Motor neuron (in vitro differentiated cells): ENCODE measurements around the gene C2CD2. TPM values are rescaled to one million over a fixed set of nuclear protein-coding genes. Genes with fewer than 3 reads are reported as not detected.

Source experiments
- ATAC-seq, 8 experiments: fragments of 200-7000 bp; cut with Tn5 transposase; replicated peaks in 6 of 8; 2 replicates each; pipeline ENCODE4 v1.8.0; 2021; ENCODE audit warnings: mild to moderate bottlenecking in 8 of 8, moderate library complexity in 8 of 8
- H3K27ac ChIP-seq, 2 donors: fragments of 250-450 bp; sonication (Bioruptor Pico); 2 replicates each; pipeline ENCODE4 v1.9.0; 2021; ENCODE audit warnings: antibody characterized with exemption in 2 of 2, mild to moderate bottlenecking in 2 of 2, moderate library complexity in 1 of 2
- H3K4me1 ChIP-seq, 2 donors: fragments of 250-450 bp; sonication (Bioruptor Pico); replicated peaks in 1 of 2; 2 replicates each; pipeline ENCODE4 v1.6.1; 2021; ENCODE audit warnings: antibody characterized with exemption in 2 of 2, mild to moderate bottlenecking in 2 of 2, moderate library complexity in 1 of 2
- H3K4me3 ChIP-seq, 5 donors: fragments of 250-450 bp; sonication (Bioruptor Pico); 2 replicates each; pipeline ENCODE4 v1.9.0; 2021; ENCODE audit warnings: antibody characterized with exemption in 5 of 5, mild to moderate bottlenecking in 5 of 5, moderate library complexity in 4 of 5
- WGBS, 10 experiments: fragments of 450-650 bp; shearing (Covaris generic); methylation state at CpG; one replicate each; pipeline ENCODE4 v1.0.0; 2022; 5-methylcytosine and 5-hydroxymethylcytosine counted together
- in situ Hi-C, 9 experiments: fragments of 400-800 bp; cut with MboI; loops; one replicate each; pipeline ENCODE4 v1.15.0; 2021; ENCODE audit warnings: low sequenced_read_pairs in 9 of 9, low pct_unique_long_range_greater_than_20kb in 2 of 9; ENCODE audit not compliant: unreplicated experiment in 9 of 9
- total RNA-seq, 8 experiments: library from RNA; unstranded; fragments of 300-600 nt; gene quantifications; 2 replicates each; pipeline versions ENCODE4 v1.2.3 to v1.2.4, GENCODE V29; 2022

The C2CD2 gene
- total RNA-seq, 8 experiments from 2014 or later, result 3.5 to 22.3 (median 6.6) TPM

- H3K4me1 ChIP-seq, result peaks cover 4 to 8% of the 10 kb centered on the region in 2 donors
- in situ Hi-C loops, result loop anchor here in 1 of 9 experiments (25.0 kb wide), 1 partner anchor 91 kb away; no protein-coding TSS in a partner anchor
- no peak overlapping the region for H3K4me3 ChIP-seq
- ATAC-seq, result no peak
- H3K27ac ChIP-seq, result no peak overlapping the region
- WGBS, 10 experiments, result 0 to 79% (median 67%) methylated on average over 1 to 7 of the region's 23 CpGs; no CpG with 5 or more reads in 2 of the 10 experiments
Observed at GRCh38 chr21:41903559-41904351, 50.1 kb downstream of the C2CD2 start.

- H3K4me1 ChIP-seq, result peaks cover 8% of the 10 kb centered on the region in 2 donors
- in situ Hi-C loops, result loop anchor here in 1 of 9 experiments (25.0 kb wide), 1 partner anchor 91 kb away; no protein-coding TSS in a partner anchor
- WGBS, 10 experiments, result 40 to 100% (median 95%) methylated on average over 1 to 6 of the region's 8 CpGs; no CpG with 5 or more reads in 4 of the 10 experiments
- H3K27ac ChIP-seq, result no peak overlapping the region
- H3K4me3 ChIP-seq, result no peak overlapping the region
- no peak for ATAC-seq
Observed at GRCh38 chr21:41902946-41903345, 50.9 kb downstream of the C2CD2 start.

- no peak overlapping the region for H3K4me3 ChIP-seq
- no peak for ATAC-seq
- no peak overlapping the region for H3K27ac ChIP-seq
- in situ Hi-C loops, result loop anchor here in 1 of 9 experiments (25.0 kb wide), 1 partner anchor 89 kb away; no protein-coding TSS in a partner anchor
- peaks cover 8 to 12% of the 10 kb centered on the region in 2 donors for H3K4me1 ChIP-seq
- 69 to 100% (median 80%) methylated on average over 1 to 3 of the region's 3 CpGs for WGBS, 10 experiments
Observed at GRCh38 chr21:41901782-41902181, 52.0 kb downstream of the C2CD2 start.

DNA sequence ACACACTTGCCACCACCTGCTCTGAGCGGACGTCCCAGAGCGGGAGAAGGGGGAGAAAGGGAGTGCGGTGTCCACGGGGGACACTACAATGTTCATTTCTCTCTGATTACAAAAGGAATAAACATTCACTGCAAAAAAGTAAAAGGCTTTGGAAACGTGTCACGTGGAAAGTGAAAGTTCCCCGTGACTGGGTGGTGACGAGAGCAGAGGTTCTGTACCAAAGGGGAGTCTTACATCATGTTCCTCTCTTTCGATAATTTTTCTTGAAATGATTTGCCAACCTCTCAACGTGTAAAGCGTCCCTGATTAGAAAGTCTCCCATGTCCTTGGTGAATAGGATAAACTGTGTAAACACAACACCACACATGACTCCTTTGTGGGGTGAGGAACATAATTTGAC is 52.7 kb downstream of the C2CD2 start:
- Histone ChIP-seq H3K4me3 (no peak overlapping the region), H3K4me1 (peaks cover 8 to 12% of the 10 kb centered on the region in 2 donors), H3K27ac (no peak overlapping the region)
- in situ Hi-C loops, result loop anchor here in 1 of 9 experiments (25.0 kb wide), 1 partner anchor 89 kb away; no protein-coding TSS in a partner anchor
- 84 to 98% (median 91%) methylated on average over 4 to 10 of the region's 12 CpGs for WGBS, 10 experiments
- no peak for ATAC-seq

DNA sequence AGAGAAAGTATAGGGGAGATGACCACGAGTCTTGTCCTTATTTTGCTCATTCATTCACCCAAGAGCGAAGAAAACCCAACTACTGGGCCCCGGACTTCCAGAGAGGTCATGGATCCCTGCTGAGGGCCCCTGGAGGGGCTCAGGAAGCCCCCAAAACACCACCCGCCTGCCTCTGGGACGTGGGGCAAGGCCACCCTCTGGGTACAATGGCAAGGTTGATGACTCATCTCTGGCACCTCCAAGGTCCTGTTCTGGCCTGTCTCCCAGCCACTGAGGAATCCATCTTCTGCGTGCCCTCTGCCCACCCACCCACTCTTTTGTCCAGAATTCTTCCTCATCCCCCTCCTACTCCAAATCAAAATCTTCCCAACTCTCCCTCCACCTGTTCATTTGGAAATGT is 53.4 kb downstream of the C2CD2 start:
- H3K4me1 ChIP-seq, result peaks cover 8 to 12% of the 10 kb centered on the region in 2 donors
- no peak overlapping the region for H3K4me3 ChIP-seq
- 83 to 100% (median 92%) methylated on average over 2 to 4 of the region's 6 CpGs; no CpG with 5 or more reads in 3 of the 10 experiments for WGBS, 10 experiments
- in situ Hi-C loops, result loop anchor here in 1 of 9 experiments (25.0 kb wide), 1 partner anchor 88 kb away; no protein-coding TSS in a partner anchor
- H3K27ac ChIP-seq, result no peak overlapping the region
- no peak for ATAC-seq

DNA sequence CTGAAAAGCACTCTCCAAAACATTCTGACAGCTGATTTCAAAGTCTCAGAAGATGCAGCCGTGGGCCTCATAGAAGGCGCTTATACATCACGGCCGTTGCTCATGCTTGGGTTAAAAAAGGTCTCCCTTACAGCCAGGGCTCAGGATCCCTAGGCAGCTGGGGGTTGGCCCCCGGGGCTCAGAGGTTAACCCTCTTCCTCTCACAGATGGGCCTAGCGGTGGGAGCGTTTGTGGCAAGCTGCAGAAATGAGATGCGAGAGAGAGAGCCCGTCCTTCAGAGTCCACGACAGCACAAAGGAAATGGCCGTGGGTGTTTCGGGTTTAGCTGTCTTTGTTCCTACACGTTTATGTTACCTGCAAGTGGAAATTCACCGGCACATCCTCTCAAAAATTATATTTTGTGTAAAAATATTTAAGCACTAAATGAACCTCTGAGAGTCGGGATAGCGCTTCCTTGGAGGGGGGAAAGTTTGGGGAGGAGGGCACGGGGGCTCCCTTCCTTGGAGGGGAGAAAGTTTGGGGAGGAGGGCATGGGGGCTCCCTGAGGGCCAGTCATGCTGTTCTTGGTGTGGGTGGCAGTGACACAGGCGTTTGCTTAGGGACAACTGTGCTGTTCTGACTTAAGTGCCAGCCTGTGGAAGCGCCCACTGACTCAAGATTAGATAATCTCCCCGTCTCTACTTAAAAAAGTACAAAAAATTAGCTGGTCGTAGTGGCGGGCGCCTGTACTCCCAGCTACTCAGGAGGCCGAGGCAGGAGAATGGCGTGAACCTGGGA is 54.2 kb downstream of the C2CD2 start:
- Histone ChIP-seq H3K4me1 (peaks cover 8 to 12% of the 10 kb centered on the region in 2 donors), H3K27ac (no peak overlapping the region), H3K4me3 (no peak overlapping the region)
- in situ Hi-C loops, result loop anchor here in 1 of 9 experiments (25.0 kb wide), 1 partner anchor 87 kb away; no protein-coding TSS in a partner anchor
- 60 to 85% (median 76%) methylated on average over 2 to 15 of the region's 25 CpGs; no CpG with 5 or more reads in 3 of the 10 experiments for WGBS, 10 experiments
- ATAC-seq, result no peak

- WGBS, 10 experiments, result 78 to 100% (median 83%) methylated on average over 3 to 4 of the region's 17 CpGs; no CpG with 5 or more reads in 6 of the 10 experiments
- in situ Hi-C loops, result no loop called here
- H3K4me3 ChIP-seq, result no peak overlapping the region
- no peak overlapping the region for H3K27ac ChIP-seq
- peaks cover 8 to 12% of the 10 kb centered on the region in 2 donors for H3K4me1 ChIP-seq
- no peak for ATAC-seq
Observed at GRCh38 chr21:41898998-41899397, 54.8 kb downstream of the C2CD2 start.

- ATAC-seq, result peak in 5 of 8 experiments; percentile 24 to 67 (median 57)
- H3K4me3 ChIP-seq, result no peak overlapping the region
- no peak overlapping the region for H3K27ac ChIP-seq
- WGBS, 10 experiments, result 33 to 100% (median 84%) methylated on average over 1 to 3 of the region's 8 CpGs; no CpG with 5 or more reads in 5 of the 10 experiments
- in situ Hi-C loops, result no loop called here
- peaks cover 8 to 12% of the 10 kb centered on the region in 2 donors for H3K4me1 ChIP-seq
Observed at GRCh38 chr21:41897700-41898099, 56.1 kb downstream of the C2CD2 start.

- peak in 1 of 8 experiments; percentile 7 for ATAC-seq
- Histone ChIP-seq H3K27ac (no peak overlapping the region), H3K4me1 (peaks cover 8 to 12% of the 10 kb centered on the region in 2 donors), H3K4me3 (no peak overlapping the region)
- in situ Hi-C loops, result no loop called here
- WGBS, 10 experiments, result 60 to 100% (median 85%) methylated on average over 1 to 3 of the region's 11 CpGs; no CpG with 5 or more reads in 2 of the 10 experiments
Observed at GRCh38 chr21:41897047-41897669, 56.7 kb downstream of the C2CD2 start.

DNA sequence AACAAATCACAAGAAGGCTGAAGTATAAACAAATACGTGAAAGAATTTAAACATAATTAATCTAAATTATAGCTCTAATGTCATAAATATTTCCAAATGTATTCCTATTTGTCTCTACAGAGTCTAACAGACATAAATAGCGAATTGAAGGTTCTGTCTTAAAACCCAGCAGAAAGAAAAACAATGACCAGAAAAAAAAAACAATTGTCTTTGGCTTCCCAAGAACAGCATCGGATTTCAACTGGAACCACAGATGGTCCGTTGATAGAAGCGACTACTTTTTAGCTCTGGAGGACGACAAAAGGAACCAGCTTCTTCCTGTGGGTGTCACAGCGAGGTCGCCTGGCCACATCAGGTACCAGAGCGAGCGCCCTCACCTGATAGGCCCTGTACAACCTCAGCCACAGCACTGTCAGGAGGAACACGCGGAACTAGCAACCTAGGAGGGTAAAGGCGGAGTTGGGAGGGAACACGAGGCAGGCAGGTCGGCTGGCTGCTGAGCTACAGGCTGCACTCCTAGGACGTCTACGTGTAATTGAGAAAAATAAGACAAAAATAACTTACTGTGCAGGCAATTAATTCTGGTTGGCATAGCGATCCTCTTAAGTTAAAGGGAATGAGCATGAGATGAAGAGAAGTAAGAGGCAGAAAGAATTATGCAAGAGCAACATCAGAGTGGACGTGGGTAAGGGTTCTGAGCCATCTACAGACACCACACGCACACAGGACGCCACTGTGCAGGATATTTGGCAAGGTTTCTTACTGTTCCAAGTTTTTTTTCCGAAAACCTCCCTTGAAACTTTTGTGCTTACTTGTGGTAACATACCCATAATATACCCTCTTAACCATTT is 58.0 kb downstream of the C2CD2 start:
- no peak overlapping the region for H3K4me3 ChIP-seq
- in situ Hi-C loops, result no loop called here
- WGBS, 10 experiments, result 55 to 91% (median 81%) methylated on average over 4 to 20 of the region's 22 CpGs
- H3K4me1 ChIP-seq, result peaks cover 8 to 12% of the 10 kb centered on the region in 2 donors
- no peak overlapping the region for H3K27ac ChIP-seq
- ATAC-seq, result peak in 1 of 8 experiments; percentile 24

DNA sequence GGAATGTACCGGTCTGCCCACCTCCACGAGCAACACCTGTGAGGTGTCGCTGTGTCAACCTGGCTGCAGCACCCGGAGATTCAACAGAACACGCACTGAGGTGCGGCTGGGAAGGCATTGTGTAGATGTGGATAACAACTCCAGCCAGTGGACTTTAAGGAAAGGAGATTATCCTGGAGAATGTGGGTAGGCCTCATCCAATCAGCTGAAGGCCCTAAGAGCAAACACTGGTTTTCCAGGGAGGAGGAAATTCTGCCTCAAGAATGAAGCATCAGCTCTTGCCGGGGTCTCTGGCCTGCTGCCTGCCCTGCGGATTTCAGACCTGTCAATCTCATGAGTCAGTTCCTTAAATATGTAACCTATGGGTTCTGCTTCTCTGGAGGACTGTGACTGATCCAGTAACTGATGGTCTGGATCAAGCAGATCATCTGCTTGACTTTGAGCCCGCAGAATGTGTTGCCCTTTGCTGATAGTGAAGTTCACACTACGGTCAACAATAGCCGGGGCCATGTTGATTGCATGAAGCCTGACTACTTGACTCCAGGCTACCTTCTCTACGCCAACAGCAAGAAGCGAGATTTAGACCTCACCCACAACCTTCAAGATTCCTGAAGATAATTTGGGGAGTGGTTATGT is 58.8 kb downstream of the C2CD2 start:
- no peak overlapping the region for H3K4me3 ChIP-seq
- ATAC-seq, result no peak
- 50 to 100% (median 94%) methylated on average over 2 to 9 of the region's 13 CpGs for WGBS, 10 experiments
- no peak overlapping the region for H3K27ac ChIP-seq
- peaks cover 12% of the 10 kb centered on the region in 2 donors for H3K4me1 ChIP-seq
- in situ Hi-C loops, result no loop called here
